MCF 10A (cell line): ENCODE measurements around the gene AIG1. TPM values are rescaled to one million over a fixed set of nuclear protein-coding genes. Genes with fewer than 3 reads are reported as not detected.

ENCODE experiments used
- BruUV-seq: library from RNA; stranded (reverse); fragments of 400-500 nt; replicated peaks from 2 replicates; lab custom pipeline; 2021; lab: Mats Ljungman, UMichigan
- CTCF ChIA-PET: fragments of 300-600 bp; sonication (Branson Sonifier 250); formaldehyde crosslinking; extraction: SDS; loops from one replicate; lab custom pipeline; 2021; ENCODE audit warnings: antibody characterized with exemption, inconsistent platforms; lab: Yijun Ruan, JAX
- POLR2A ChIA-PET: fragments of 300-600, 350-650 bp; sonication (Branson Sonifier 250); formaldehyde crosslinking; extraction: SDS; loops from one replicate; lab custom pipeline; 2020; ENCODE audit warnings: antibody characterized with exemption, inconsistent platforms; lab: Yijun Ruan, JAX
- DNase-seq: peaks from one replicate; pipeline ENCODE4 v3.0.0-alpha.2; 2018; ENCODE audit not compliant: unreplicated experiment
- H3K27ac Mint-ChIP-seq: one replicate; pipeline ENCODE4 v1.8.0; 2022; ENCODE audit warnings: mild to moderate bottlenecking, low read depth, mixed read lengths; ENCODE audit not compliant: unreplicated experiment
- H3K27me3 Mint-ChIP-seq: one replicate; pipeline ENCODE4 v1.8.0; 2022; ENCODE audit warnings: mixed read lengths; ENCODE audit not compliant: insufficient read depth, unreplicated experiment
- H3K36me3 Mint-ChIP-seq: one replicate; pipeline ENCODE4 v1.8.0; 2022; ENCODE audit warnings: mild to moderate bottlenecking, moderate library complexity, mixed read lengths; ENCODE audit not compliant: insufficient read depth, unreplicated experiment
- H3K4me1 Mint-ChIP-seq: one replicate; pipeline ENCODE4 v1.8.0; 2022; ENCODE audit warnings: mixed read lengths; ENCODE audit not compliant: insufficient read depth, unreplicated experiment
- H3K4me3 Mint-ChIP-seq: one replicate; pipeline ENCODE4 v1.8.0; 2022; ENCODE audit warnings: mild to moderate bottlenecking, moderate library complexity, mixed read lengths; ENCODE audit not compliant: unreplicated experiment
- H3K9me3 Mint-ChIP-seq: one replicate; pipeline ENCODE4 v1.8.0; 2022; ENCODE audit warnings: mixed read lengths; ENCODE audit not compliant: unreplicated experiment
- intact Hi-C: fragments of 100-400 bp; cut with micrococcal nuclease; formaldehyde crosslinking; loops from 2 replicates; pipeline ENCODE4 v1.14.1; 2022
- total RNA-seq: library from RNA; stranded (reverse); gene quantifications from 2 replicates; pipeline ENCODE4 v1.2.3, GENCODE V29; 2022
- TF ChIP-seq, protein P1 (sequence below): fragments of 200-600 bp; IDR thresholded peaks from one replicate; pipeline ENCODE4 v1.8.0; 2022; ENCODE audit warnings: antibody characterized with exemption, mild to moderate bottlenecking; ENCODE audit not compliant: unreplicated experiment

The AIG1 gene
- total RNA-seq, 1 experiment from 2014 or later, result 106 TPM

DNA sequence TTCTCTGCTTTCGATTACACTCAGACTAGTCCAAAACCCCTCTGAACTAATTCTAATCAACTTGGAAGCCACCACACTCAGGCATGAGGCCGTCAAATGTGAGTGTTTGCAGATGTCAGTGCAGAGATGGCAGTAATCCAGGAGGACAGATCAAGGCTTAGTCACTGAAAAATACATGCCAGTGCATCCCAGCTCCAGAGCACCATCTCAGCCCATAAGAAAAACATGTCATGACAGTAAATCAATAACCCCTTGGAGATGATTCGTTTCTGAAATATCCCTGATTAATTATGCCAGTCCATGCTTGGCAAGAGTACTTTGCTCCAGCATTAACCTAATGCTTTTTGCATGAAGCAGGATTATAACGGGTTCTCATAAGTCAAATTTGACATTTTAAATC lies 210.3 kb downstream of the AIG1 start:
- H3K9me3 Mint-ChIP-seq, result peaks cover 6% of the 10 kb centered on the region
- H3K27me3 Mint-ChIP-seq, result no peaks in the 10 kb centered on the region
- H3K4me3 Mint-ChIP-seq, result no peak overlapping the region
- ChIA-PET CTCF (interaction anchor here (0.6 to 2.1 kb wide), 2 partner anchors 10 to 16 kb away, joined by 3 to 8 read pairs; no protein-coding TSS in a partner anchor), POLR2A (interaction anchor here (0.6 to 2.5 kb wide), 12 partner anchors 9 to 181 kb away, joined by 3 to 9 read pairs (median 4); partner anchors contain the start of genes ADAT2 and PEX3)
- TF ChIP-seq, protein P1, sequence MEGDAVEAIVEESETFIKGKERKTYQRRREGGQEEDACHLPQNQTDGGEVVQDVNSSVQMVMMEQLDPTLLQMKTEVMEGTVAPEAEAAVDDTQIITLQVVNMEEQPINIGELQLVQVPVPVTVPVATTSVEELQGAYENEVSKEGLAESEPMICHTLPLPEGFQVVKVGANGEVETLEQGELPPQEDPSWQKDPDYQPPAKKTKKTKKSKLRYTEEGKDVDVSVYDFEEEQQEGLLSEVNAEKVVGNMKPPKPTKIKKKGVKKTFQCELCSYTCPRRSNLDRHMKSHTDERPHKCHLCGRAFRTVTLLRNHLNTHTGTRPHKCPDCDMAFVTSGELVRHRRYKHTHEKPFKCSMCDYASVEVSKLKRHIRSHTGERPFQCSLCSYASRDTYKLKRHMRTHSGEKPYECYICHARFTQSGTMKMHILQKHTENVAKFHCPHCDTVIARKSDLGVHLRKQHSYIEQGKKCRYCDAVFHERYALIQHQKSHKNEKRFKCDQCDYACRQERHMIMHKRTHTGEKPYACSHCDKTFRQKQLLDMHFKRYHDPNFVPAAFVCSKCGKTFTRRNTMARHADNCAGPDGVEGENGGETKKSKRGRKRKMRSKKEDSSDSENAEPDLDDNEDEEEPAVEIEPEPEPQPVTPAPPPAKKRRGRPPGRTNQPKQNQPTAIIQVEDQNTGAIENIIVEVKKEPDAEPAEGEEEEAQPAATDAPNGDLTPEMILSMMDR, result no peak
- peak; percentile 65 for DNase-seq
- H3K36me3 Mint-ChIP-seq, result peaks cover 4% of the 10 kb centered on the region
- intact Hi-C loops, result no loop called here
- peaks cover 11% of the 10 kb centered on the region for H3K4me1 Mint-ChIP-seq
- BruUV-seq, result no TSS peak
- no peak overlapping the region for H3K27ac Mint-ChIP-seq

DNA sequence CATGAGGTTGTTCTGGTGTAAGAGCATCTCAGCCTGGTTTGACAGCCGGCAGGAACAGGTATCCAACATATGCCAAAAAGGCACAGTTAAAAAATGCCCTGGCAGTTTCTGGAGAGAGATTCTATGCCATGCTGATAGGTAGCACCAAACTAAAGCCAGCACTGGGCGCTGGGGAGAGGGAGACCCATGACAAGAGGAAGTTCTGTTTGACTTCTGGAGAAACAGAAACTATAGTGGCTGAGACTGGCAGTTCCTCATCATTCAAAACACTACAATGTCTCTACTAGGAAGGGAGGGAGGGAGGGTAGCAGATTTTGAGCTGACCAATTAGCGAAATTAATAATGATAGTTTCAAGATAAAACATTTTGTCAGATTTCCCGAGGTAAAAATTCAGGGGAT lies 215.7 kb downstream of the AIG1 start:
- Mint-ChIP-seq H3K27me3 (no peaks in the 10 kb centered on the region), H3K36me3 (peaks cover 4% of the 10 kb centered on the region), H3K4me1 (peaks cover 5% of the 10 kb centered on the region), H3K4me3 (no peak overlapping the region), H3K27ac (no peak overlapping the region), H3K9me3 (peaks cover 6% of the 10 kb centered on the region)
- TF ChIP-seq, protein P1, result no peak
- intact Hi-C loops, result no loop called here
- DNase-seq, result no peak
- ChIA-PET POLR2A (interaction anchor here (0.6 kb wide), 1 partner anchor 608 kb away, joined by 3 read pairs; no protein-coding TSS in a partner anchor), CTCF (no interaction called here)
- BruUV-seq, result no TSS peak

DNA sequence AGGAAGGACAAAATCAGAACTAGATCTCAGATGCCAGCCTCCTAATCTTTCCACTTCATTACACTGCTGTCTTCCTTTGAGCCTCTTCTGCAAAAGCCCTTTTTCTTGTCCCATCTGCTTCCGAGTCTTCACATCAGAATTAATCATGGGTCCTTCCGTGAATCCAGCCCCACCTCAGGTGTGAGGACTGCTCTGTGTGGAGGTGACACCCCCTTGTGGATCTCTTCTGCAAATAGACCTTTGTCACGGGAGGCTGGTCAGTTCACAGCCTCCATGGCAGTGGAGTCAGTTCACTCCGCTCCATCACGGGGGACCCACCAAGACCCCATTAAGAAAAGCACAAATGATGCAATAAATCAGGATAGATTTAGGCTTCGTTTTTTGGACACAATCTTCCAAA lies 218.7 kb downstream of the AIG1 start:
- CTCF ChIA-PET, result interaction anchor here (0.6 to 2.5 kb wide), 7 partner anchors 22 to 176 kb away, joined by 3 to 7 read pairs (median 4); no protein-coding TSS in a partner anchor
- Mint-ChIP-seq H3K27ac (no peak overlapping the region), H3K36me3 (no peaks in the 10 kb centered on the region), H3K27me3 (no peaks in the 10 kb centered on the region), H3K9me3 (no peaks in the 10 kb centered on the region), H3K4me1 (peaks cover 11% of the 10 kb centered on the region), H3K4me3 (no peak overlapping the region)
- POLR2A ChIA-PET, result interaction anchor here (0.7 to 2.1 kb wide), 2 partner anchors 8 to 108 kb away, joined by 3 to 9 read pairs; no protein-coding TSS in a partner anchor
- TF ChIP-seq, protein P1, result peak; percentile 19
- intact Hi-C loops, result no loop called here
- DNase-seq, result peak; percentile 42
- BruUV-seq, result no TSS peak

DNA sequence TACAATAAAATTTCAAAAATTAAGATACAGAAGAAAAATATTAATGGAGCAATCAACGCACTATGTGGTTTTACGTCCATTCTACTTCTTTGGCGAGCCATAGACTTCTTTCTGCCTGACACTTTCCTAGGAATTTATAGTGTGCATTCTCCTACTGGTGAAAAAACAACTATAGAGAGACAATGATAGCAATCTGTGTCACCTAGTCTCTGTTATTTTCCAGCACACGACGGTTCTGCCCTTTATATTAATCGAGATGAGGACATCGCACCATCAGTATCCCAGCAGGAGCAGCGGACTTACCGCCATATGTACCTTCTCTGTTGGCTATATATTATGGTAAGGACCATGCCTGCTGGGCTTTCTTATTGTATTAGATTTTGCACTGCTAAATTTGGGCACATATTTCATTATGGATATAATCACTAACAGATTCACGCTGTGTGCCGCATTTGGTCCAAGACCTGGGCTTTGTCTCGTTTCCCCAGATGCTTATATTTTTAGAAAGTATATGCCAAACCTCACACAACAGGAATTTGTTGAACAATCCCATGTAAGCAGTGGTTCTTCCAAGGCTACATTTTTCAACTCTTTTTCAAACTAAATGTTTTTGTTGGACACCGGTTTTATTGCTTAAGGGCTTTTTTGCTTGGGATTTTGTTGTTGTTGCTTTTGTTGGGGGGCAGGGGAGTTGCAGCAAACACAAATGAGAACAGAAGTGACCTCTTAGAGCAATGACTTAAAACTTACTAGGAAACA lies 223.4 kb downstream of the AIG1 start:
- no TSS peak for BruUV-seq
- POLR2A ChIA-PET, result no interaction called here
- H3K27me3 Mint-ChIP-seq, result no peaks in the 10 kb centered on the region
- peak; percentile 24 for DNase-seq
- H3K4me3 Mint-ChIP-seq, result no peak overlapping the region
- TF ChIP-seq, protein P1, result no peak
- no peaks in the 10 kb centered on the region for H3K36me3 Mint-ChIP-seq
- H3K4me1 Mint-ChIP-seq, result peaks cover 31% of the 10 kb centered on the region
- H3K27ac Mint-ChIP-seq, result peak overlapping the region; percentile 80
- intact Hi-C loops, result no loop called here
- CTCF ChIA-PET, result interaction anchor here (1.0 kb wide), 1 partner anchor 114 kb away, joined by 4 read pairs; no protein-coding TSS in a partner anchor
- H3K9me3 Mint-ChIP-seq, result no peaks in the 10 kb centered on the region
